Bronchial smooth muscle cell (primary cell): ENCODE measurements around the gene STRADB. TPM values are rescaled to one million over a fixed set of nuclear protein-coding genes. Genes with fewer than 3 reads are reported as not detected.

Experiments used
- total RNA-seq: library from RNA; depleted of rRNA; stranded (reverse); fragments of >200 nt; gene quantifications from 2 replicates; pipeline ENCODE4 v1.2.1, GENCODE V29; 2014

Gene STRADB, protein sequence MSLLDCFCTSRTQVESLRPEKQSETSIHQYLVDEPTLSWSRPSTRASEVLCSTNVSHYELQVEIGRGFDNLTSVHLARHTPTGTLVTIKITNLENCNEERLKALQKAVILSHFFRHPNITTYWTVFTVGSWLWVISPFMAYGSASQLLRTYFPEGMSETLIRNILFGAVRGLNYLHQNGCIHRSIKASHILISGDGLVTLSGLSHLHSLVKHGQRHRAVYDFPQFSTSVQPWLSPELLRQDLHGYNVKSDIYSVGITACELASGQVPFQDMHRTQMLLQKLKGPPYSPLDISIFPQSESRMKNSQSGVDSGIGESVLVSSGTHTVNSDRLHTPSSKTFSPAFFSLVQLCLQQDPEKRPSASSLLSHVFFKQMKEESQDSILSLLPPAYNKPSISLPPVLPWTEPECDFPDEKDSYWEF
- total RNA-seq, result 28.6 and 44.8 TPM in 2 replicates

DNA sequence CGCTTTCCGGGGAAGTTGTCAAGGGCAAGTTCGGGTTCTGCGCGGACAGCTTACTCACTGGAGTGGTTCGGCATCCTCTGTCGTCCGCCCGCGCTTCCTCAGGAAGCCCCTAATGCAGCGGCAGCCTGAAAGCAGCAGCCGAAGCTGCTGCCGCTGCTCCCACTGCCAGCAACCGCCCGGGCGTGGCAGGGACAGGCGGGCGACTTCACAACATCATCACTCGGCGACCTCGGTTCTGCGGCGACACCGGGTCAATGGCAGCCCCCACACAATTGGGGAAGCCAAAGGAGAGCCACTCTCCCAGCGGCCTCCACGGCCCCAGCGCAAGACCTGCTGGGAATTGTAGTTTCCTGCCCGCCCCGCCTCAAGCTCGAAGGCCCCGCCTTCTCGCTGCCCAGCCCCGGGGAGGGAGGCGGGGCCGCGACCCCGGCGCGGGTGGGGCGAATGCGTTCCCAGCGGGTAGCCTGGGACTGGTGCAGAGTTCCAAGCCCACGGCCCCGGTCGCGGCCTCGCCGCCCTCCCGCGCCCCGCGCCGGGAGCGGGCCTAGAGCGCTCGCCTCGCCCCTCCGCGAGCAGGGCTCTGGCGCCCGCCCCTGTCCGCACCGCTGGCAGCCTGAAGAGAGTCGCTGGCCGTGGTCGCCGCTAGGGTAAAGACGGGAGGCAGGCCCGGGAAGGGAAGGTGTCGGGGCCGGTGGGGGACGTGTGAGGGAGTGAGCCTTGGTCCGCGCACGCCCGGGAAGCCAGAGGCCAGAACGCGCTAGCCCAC, at the start of gene STRADB, which contains the start of gene TRAK2:
TSS of gene STRADB (plus strand) at position 449 of the 766 bp plus-strand sequence. CDS start 3,101 bp downstream, outside the sequence.
TSS of gene TRAK2 (minus strand) at position 167 of the 766 bp plus-strand sequence. CDS start 30,951 bp downstream, outside the sequence.

Other genes starting within 250 kb of the STRADB start
- 24.3 and 26.6 TPM in 2 replicates for gene CASP8, start 191.2 kb upstream of the STRADB start, total RNA-seq
- gene FLACC1, start 94.4 kb upstream of the STRADB start, total RNA-seq, result 0.43 and 1.3 TPM in 2 replicates
- gene TRAK2, start 282 bp upstream of the STRADB start, total RNA-seq, result 32.9 and 37.0 TPM in 2 replicates
- gene TMEM237, start 191.8 kb downstream of the STRADB start, total RNA-seq, result 10.9 and 21.8 TPM in 2 replicates
- 0.43 and 0.79 TPM in 2 replicates for gene MPP4, start 246.9 kb downstream of the STRADB start, total RNA-seq